Neural cell (in vitro differentiated cells): ENCODE measurements around the gene SAMD4B.

ENCODE experiments used
- CTCF ChIP-seq: fragments of 450-650 bp; IDR thresholded peaks from 2 replicates; pipeline ENCODE4 v1.5.1; 2014; ENCODE audit warnings: antibody characterized with exemption, mild to moderate bottlenecking, moderate library complexity; ENCODE audit not compliant: poor library complexity, severe bottlenecking
- EP300 ChIP-seq: fragments of 450-650 bp; conservative IDR thresholded peaks from 2 replicates; pipeline ENCODE4 v1.6.1; 2014; ENCODE audit warnings: antibody characterized with exemption, mild to moderate bottlenecking, moderate library complexity; ENCODE audit not compliant: poor library complexity, severe bottlenecking
- REST ChIP-seq: IDR thresholded peaks from 2 replicates; pipeline ENCODE4 v1.6.1; 2012; ENCODE audit warnings: borderline replicate concordance
- SMC3 ChIP-seq: fragments of 450-650 bp; conservative IDR thresholded peaks from 2 replicates; pipeline ENCODE4 v1.6.1; 2014; ENCODE audit warnings: antibody characterized with exemption, mild to moderate bottlenecking, moderate library complexity; ENCODE audit not compliant: poor library complexity

GRCh38 chr19:39341129-39341718 lies 997 bp upstream of the SAMD4B start:
- TF ChIP-seq EP300 (no peak), REST (no peak), CTCF (no peak), SMC3 (no peak)
